NB4 (cell line): ENCODE data around the gene ZFX.

Experiments
- CTCF ChIP-seq: IDR thresholded peaks from one replicate; pipeline ENCODE4 v1.5.1; 2012; ENCODE audit warnings: low read depth, low read length
- POLR2A ChIP-seq: IDR thresholded peaks from 2 replicates; pipeline ENCODE4 v1.6.1; 2011; ENCODE audit warnings: mild to moderate bottlenecking; ENCODE audit not compliant: insufficient read length; ENCODE audit errors: extremely low read depth

GRCh38 chrX:24151513-24151912 lies 2.0 kb downstream of the ZFX start:
- TF ChIP-seq CTCF (no peak), POLR2A (no peak)
